ENCODE data around the gene OR51S1. TPM values are rescaled to one million over a fixed set of nuclear protein-coding genes. Genes with fewer than 3 reads are reported as not detected.

OR51S1 gene, protein sequence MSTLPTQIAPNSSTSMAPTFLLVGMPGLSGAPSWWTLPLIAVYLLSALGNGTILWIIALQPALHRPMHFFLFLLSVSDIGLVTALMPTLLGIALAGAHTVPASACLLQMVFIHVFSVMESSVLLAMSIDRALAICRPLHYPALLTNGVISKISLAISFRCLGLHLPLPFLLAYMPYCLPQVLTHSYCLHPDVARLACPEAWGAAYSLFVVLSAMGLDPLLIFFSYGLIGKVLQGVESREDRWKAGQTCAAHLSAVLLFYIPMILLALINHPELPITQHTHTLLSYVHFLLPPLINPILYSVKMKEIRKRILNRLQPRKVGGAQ
- polyA plus RNA-seq (2012; ENCODE audit: insufficient read depth, insufficient read length, low read depth): not detected

DNA sequence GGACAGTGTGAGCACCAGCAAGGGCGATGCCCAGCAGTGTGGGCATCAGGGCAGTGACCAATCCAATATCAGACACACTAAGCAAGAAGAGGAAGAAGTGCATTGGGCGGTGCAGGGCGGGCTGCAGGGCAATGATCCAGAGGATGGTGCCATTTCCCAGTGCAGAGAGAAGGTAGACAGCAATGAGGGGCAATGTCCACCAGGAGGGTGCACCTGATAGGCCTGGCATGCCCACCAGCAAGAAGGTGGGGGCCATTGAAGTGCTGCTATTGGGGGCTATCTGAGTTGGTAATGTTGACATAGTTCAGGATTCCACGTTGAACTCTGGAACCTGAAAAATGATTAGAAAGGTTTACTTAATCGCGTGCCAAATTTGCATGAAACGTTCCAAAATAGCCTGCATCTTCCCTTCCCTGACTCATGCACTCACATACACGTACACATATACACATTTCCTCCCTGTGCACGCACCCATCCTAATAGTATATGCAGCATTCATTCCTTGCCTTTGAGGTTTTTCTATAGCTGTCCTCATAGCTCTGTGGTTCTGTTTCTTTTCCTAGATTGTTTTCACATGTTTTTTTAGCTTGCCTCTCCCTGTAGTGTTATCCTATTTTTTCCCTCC, at the start of gene OR51S1:
OR51S1 (minus strand) TSS at position 301 of the 625 bp plus-strand sequence; CDS start at position 301, 0 bp downstream.
- Histone ChIP-seq H3K4me1 (no peaks in the 10 kb centered on the region), H3K4me3 (ENCODE audit: low read depth, low read length) (no peak within 1 kb of the TSS), H3K27me3 (no peaks in the 10 kb centered on the region), H3K36me3 (no peaks in the 10 kb centered on the region), H3K9me3 (no peaks in the 10 kb centered on the region)
- TF ChIP-seq CTCF (IDR thresholded peaks at IDR 0.05; ENCODE audit: low read depth, low read length): no peak
- DNase-seq: no peak

DNA sequence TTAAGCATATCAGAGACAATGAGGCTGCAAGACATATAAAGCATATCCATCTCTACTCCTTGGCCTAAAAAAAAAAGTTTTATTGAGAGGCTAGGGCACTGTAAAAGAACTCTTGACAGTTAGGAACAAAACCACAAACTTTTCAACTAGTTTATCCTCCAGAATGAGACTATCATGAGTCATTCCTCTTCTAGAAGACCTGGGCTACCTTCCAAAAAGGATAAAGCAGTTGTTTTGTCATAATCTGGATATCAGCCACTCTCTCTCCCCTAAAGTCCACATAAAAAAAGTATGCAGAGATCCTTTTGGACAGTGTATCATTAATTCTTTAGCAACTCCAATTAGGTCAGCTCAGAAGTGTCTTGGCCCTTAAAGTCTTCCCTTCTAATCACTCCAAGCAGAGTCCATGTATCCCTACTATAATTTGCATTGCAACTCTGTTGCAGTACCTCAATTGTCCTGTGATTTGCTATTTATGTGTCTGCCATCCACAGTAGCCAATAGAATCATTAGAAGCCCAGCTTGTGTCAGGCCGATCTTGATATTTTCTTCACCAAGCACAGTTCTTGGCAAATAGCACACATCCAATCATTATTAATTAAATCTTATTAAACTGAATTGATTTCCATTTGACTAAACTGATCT, 43.1 kb upstream of the OR51S1 start:
- H3K36me3 ChIP-seq: no peaks in the 10 kb centered on the region
- no peaks in the 10 kb centered on the region for H3K4me1 ChIP-seq
- H3K27me3 ChIP-seq: no peaks in the 10 kb centered on the region
- no peak overlapping the region for H3K4me3 ChIP-seq (ENCODE audit: low read depth, low read length)
- no peaks in the 10 kb centered on the region for H3K9me3 ChIP-seq
- DNase-seq: no peak
- no peak for TF ChIP-seq CTCF (IDR thresholded peaks at IDR 0.05; ENCODE audit: low read depth, low read length)

GRCh38 chr11:4890279-4890678, 41.3 kb upstream of the OR51S1 start:
- TF ChIP-seq CTCF (IDR thresholded peaks at IDR 0.05; ENCODE audit: low read depth, low read length): no peak
- Histone ChIP-seq H3K9me3 (no peaks in the 10 kb centered on the region), H3K4me1 (no peaks in the 10 kb centered on the region), H3K4me3 (ENCODE audit: low read depth, low read length) (no peak overlapping the region), H3K36me3 (no peaks in the 10 kb centered on the region), H3K27me3 (no peaks in the 10 kb centered on the region)
- DNase-seq: no peak

GRCh38 chr11:4887591-4887990, 38.6 kb upstream of the OR51S1 start:
- H3K36me3 ChIP-seq: no peaks in the 10 kb centered on the region
- TF ChIP-seq CTCF (IDR thresholded peaks at IDR 0.05; ENCODE audit: low read depth, low read length): no peak
- H3K27me3 ChIP-seq: no peaks in the 10 kb centered on the region
- H3K4me1 ChIP-seq: no peaks in the 10 kb centered on the region
- no peaks in the 10 kb centered on the region for H3K9me3 ChIP-seq
- no peak for DNase-seq
- H3K4me3 ChIP-seq (ENCODE audit: low read depth, low read length): no peak overlapping the region

- no peak for TF ChIP-seq CTCF (IDR thresholded peaks at IDR 0.05; ENCODE audit: low read depth, low read length)
- no peak overlapping the region for H3K4me3 ChIP-seq (ENCODE audit: low read depth, low read length)
- H3K27me3 ChIP-seq: no peaks in the 10 kb centered on the region
- H3K4me1 ChIP-seq: no peaks in the 10 kb centered on the region
- no peaks in the 10 kb centered on the region for H3K9me3 ChIP-seq
- no peaks in the 10 kb centered on the region for H3K36me3 ChIP-seq
- DNase-seq: no peak
Observed at GRCh38 chr11:4886186-4886585, 37.2 kb upstream of the OR51S1 start.

Measured in BE2C (cell line).